K562 (cell line): ENCODE data around the gene SHROOM3.

Experiments used
- EZH2 ChIP-seq: IDR thresholded peaks from 2 replicates; pipeline ENCODE4 v1.6.1; 2012; ENCODE audit warnings: low read depth, mild to moderate bottlenecking, inconsistent platforms, low read length, borderline replicate concordance
- HDAC3 ChIP-seq: fragments of 450-650 bp; IDR thresholded peaks from 2 replicates; pipeline ENCODE4 v1.6.1; 2018; ENCODE audit warnings: borderline replicate concordance, mild to moderate bottlenecking, moderate library complexity; ENCODE audit not compliant: partially characterized antibody
- SLC30A9 ChIP-seq: fragments of 250-450 bp; sonication (Bioruptor Pico); IDR thresholded peaks from 2 replicates; pipeline ENCODE4 v1.8.0; 2022; ENCODE audit warnings: mild to moderate bottlenecking, moderate library complexity
- SP1 ChIP-seq: sonication (generic); formaldehyde crosslinking; IDR thresholded peaks from 2 replicates; pipeline ENCODE4 v1.8.1; 2022; ENCODE audit warnings: mild to moderate bottlenecking, missing genetic modification reagents
- ZNF232 ChIP-seq: sonication (generic); formaldehyde crosslinking; IDR thresholded peaks from 2 replicates; pipeline ENCODE4 v1.8.0; 2022; ENCODE audit warnings: mild to moderate bottlenecking, missing genetic modification reagents
- TF ChIP-seq, protein P1 (sequence below): fragments of 450-650 bp; formaldehyde crosslinking; IDR thresholded peaks from 2 replicates; pipeline ENCODE4 v1.4.0; 2020; ENCODE audit warnings: mild to moderate bottlenecking, mixed read lengths
- TF ChIP-seq, protein P2 (sequence below), 2 experiments: fragments of 450-650 bp; formaldehyde crosslinking in 1 of 2; IDR thresholded peaks; 2 replicates each; pipeline versions ENCODE4 v1.4.0 to v1.6.1; 2014 to 2020; ENCODE audit warnings: mild to moderate bottlenecking in 2 of 2, borderline replicate concordance in 1 of 2, low read depth in 1 of 2
- TF ChIP-seq, protein P3 (sequence below): sonication (generic); formaldehyde crosslinking; IDR thresholded peaks from 2 replicates; pipeline ENCODE4 v1.8.1; 2023; ENCODE audit warnings: mild to moderate bottlenecking, missing genetic modification reagents
- TF ChIP-seq, protein P4 (sequence below): fragments of 250-450 bp; sonication (Bioruptor Pico); IDR thresholded peaks from 2 replicates; pipeline ENCODE4 v1.6.1; 2021; ENCODE audit warnings: mild to moderate bottlenecking

DNA sequence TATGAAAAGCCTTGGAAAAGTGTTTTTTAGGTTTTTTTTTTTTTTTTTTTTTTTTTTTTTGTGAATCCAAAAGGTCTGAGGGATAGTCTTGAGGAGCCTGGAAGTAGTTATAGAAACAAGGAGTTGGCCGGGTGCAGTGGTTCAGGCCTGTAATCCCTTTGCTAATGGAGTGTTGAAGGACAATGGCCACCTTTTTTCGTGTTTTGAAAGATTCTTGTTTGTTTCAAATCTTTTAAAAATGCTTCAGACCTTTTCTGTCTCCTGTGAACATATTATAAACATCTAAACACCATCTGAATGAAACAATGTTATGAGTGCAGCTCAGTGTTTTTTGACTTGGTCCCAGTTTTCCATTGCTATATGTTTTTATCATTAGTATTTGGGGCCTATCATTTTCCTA, 285.1 kb downstream of the SHROOM3 start:
- no peak for TF ChIP-seq ZNF232
- TF ChIP-seq, protein P1, sequence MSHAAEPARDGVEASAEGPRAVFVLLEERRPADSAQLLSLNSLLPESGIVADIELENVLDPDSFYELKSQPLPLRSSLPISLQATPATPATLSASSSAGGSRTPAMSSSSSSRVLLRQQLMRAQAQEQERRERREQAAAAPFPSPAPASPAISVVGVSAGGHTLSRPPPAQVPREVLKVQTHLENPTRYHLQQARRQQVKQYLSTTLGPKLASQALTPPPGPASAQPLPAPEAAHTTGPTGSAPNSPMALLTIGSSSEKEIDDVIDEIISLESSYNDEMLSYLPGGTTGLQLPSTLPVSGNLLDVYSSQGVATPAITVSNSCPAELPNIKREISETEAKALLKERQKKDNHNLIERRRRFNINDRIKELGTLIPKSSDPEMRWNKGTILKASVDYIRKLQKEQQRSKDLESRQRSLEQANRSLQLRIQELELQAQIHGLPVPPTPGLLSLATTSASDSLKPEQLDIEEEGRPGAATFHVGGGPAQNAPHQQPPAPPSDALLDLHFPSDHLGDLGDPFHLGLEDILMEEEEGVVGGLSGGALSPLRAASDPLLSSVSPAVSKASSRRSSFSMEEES (CRISPR knock-in tag) = no peak
- no peak for TF ChIP-seq SP1 (CRISPR knock-in tag)
- TF ChIP-seq, protein P2, sequence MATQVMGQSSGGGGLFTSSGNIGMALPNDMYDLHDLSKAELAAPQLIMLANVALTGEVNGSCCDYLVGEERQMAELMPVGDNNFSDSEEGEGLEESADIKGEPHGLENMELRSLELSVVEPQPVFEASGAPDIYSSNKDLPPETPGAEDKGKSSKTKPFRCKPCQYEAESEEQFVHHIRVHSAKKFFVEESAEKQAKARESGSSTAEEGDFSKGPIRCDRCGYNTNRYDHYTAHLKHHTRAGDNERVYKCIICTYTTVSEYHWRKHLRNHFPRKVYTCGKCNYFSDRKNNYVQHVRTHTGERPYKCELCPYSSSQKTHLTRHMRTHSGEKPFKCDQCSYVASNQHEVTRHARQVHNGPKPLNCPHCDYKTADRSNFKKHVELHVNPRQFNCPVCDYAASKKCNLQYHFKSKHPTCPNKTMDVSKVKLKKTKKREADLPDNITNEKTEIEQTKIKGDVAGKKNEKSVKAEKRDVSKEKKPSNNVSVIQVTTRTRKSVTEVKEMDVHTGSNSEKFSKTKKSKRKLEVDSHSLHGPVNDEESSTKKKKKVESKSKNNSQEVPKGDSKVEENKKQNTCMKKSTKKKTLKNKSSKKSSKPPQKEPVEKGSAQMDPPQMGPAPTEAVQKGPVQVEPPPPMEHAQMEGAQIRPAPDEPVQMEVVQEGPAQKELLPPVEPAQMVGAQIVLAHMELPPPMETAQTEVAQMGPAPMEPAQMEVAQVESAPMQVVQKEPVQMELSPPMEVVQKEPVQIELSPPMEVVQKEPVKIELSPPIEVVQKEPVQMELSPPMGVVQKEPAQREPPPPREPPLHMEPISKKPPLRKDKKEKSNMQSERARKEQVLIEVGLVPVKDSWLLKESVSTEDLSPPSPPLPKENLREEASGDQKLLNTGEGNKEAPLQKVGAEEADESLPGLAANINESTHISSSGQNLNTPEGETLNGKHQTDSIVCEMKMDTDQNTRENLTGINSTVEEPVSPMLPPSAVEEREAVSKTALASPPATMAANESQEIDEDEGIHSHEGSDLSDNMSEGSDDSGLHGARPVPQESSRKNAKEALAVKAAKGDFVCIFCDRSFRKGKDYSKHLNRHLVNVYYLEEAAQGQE (IDR thresholded peaks at IDR 0.05; ENCODE audit: borderline replicate concordance) = no peak
- TF ChIP-seq, protein P2 (CRISPR knock-in tag; IDR thresholded peaks at IDR 0.05; ENCODE audit: low read depth) = no peak
- no peak for TF ChIP-seq SLC30A9 (CRISPR knock-in tag)
- TF ChIP-seq EZH2 = no peak
- TF ChIP-seq, protein P3, sequence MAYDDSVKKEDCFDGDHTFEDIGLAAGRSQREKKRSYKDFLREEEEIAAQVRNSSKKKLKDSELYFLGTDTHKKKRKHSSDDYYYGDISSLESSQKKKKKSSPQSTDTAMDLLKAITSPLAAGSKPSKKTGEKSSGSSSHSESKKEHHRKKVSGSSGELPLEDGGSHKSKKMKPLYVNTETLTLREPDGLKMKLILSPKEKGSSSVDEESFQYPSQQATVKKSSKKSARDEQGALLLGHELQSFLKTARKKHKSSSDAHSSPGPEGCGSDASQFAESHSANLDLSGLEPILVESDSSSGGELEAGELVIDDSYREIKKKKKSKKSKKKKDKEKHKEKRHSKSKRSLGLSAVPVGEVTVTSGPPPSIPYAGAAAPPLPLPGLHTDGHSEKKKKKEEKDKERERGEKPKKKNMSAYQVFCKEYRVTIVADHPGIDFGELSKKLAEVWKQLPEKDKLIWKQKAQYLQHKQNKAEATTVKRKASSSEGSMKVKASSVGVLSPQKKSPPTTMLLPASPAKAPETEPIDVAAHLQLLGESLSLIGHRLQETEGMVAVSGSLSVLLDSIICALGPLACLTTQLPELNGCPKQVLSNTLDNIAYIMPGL (CRISPR knock-in tag) = no peak
- no peak for TF ChIP-seq HDAC3
- TF ChIP-seq, protein P4, sequence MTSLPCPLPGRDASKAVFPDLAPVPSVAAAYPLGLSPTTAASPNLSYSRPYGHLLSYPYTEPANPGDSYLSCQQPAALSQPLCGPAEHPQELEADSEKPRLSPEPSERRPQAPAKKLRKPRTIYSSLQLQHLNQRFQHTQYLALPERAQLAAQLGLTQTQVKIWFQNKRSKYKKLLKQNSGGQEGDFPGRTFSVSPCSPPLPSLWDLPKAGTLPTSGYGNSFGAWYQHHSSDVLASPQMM (CRISPR knock-in tag) = no peak
